Mesendoderm (in vitro differentiated cells): ENCODE measurements around the gene H6PD.

Experiments
- DNase-seq: peaks from one replicate; pipeline ENCODE4 v3.0.0; 2013
- H2AK5ac ChIP-seq: 2 replicates; pipeline ENCODE4 v1.6.1; 2013; ENCODE audit warnings: low read length, inconsistent platforms
- H2BK120ac ChIP-seq: 2 replicates; pipeline ENCODE4 v1.6.1; 2013; ENCODE audit warnings: low read depth, mild to moderate bottlenecking, low read length, moderate library complexity, mixed read lengths
- H2BK15ac ChIP-seq: replicated peaks from 2 replicates; pipeline ENCODE4 v1.6.1; 2013; ENCODE audit warnings: low read depth, mild to moderate bottlenecking, moderate library complexity
- H2BK5ac ChIP-seq: 2 replicates; pipeline ENCODE4 v1.6.1; 2013; ENCODE audit warnings: low read length, inconsistent platforms
- H3K18ac ChIP-seq: 2 replicates; pipeline ENCODE4 v1.6.1; 2013; ENCODE audit warnings: mild to moderate bottlenecking, low read length, mixed read lengths
- H3K23ac ChIP-seq: one replicate; pipeline ENCODE4 v1.6.1; 2013; ENCODE audit warnings: low read length
- H3K27ac ChIP-seq: 2 replicates; pipeline ENCODE4 v1.5.1; 2013; ENCODE audit warnings: low read depth, mild to moderate bottlenecking, inconsistent platforms, low read length, moderate library complexity
- H3K27me3 ChIP-seq: 2 replicates; pipeline ENCODE4 v1.6.1; 2013; ENCODE audit warnings: low read length, control low read depth, mild to moderate bottlenecking, inconsistent platforms; ENCODE audit not compliant: insufficient read depth, poor library complexity
- H3K36me3 ChIP-seq: 2 replicates; pipeline ENCODE4 v1.6.1; 2013; ENCODE audit warnings: low read length, inconsistent platforms; ENCODE audit not compliant: control insufficient read depth, insufficient read depth
- H3K4ac ChIP-seq: one replicate; pipeline ENCODE4 v1.6.1; 2013; ENCODE audit warnings: low read depth, mild to moderate bottlenecking, low read length, moderate library complexity
- H3K4me1 ChIP-seq: 2 replicates; pipeline ENCODE4 v1.6.1; 2013; ENCODE audit warnings: low read depth, low read length, inconsistent platforms; ENCODE audit not compliant: control insufficient read depth
- H3K4me2 ChIP-seq: 2 replicates; pipeline ENCODE4 v1.6.1; 2013; ENCODE audit warnings: low read length
- H3K4me3 ChIP-seq: 2 replicates; pipeline ENCODE4 v1.5.1; 2013; ENCODE audit warnings: mild to moderate bottlenecking, low read length
- H3K56ac ChIP-seq: one replicate; pipeline ENCODE4 v1.6.1; 2013; ENCODE audit warnings: low read length
- H3K79me1 ChIP-seq: 2 replicates; pipeline ENCODE4 v1.6.1; 2013; ENCODE audit warnings: low read length, inconsistent platforms
- H3K79me2 ChIP-seq: 2 replicates; pipeline ENCODE4 v1.6.1; 2013; ENCODE audit warnings: mild to moderate bottlenecking, low read length; ENCODE audit not compliant: control insufficient read depth, insufficient read depth
- H3K9ac ChIP-seq: 2 replicates; pipeline ENCODE4 v1.6.1; 2013; ENCODE audit warnings: low read length, inconsistent platforms
- H4K5ac ChIP-seq: one replicate; pipeline ENCODE4 v1.6.1; 2013; ENCODE audit warnings: low read length
- H4K8ac ChIP-seq: one replicate; pipeline ENCODE4 v1.6.1; 2013; ENCODE audit warnings: low read depth, mild to moderate bottlenecking, control low read depth, low read length, moderate library complexity
- WGBS: extraction: QIAGEN DNeasy Blood & Tissue Kit; methylation state at CpG from one replicate; pipeline ENCODE4 v1.1.7; 2013; ENCODE audit warnings: low lambda C conversion rate, missing lambda C conversion rate; ENCODE audit not compliant: insufficient coverage; ENCODE audit errors: extremely low coverage; 5-methylcytosine and 5-hydroxymethylcytosine counted together

The H6PD gene

DNA sequence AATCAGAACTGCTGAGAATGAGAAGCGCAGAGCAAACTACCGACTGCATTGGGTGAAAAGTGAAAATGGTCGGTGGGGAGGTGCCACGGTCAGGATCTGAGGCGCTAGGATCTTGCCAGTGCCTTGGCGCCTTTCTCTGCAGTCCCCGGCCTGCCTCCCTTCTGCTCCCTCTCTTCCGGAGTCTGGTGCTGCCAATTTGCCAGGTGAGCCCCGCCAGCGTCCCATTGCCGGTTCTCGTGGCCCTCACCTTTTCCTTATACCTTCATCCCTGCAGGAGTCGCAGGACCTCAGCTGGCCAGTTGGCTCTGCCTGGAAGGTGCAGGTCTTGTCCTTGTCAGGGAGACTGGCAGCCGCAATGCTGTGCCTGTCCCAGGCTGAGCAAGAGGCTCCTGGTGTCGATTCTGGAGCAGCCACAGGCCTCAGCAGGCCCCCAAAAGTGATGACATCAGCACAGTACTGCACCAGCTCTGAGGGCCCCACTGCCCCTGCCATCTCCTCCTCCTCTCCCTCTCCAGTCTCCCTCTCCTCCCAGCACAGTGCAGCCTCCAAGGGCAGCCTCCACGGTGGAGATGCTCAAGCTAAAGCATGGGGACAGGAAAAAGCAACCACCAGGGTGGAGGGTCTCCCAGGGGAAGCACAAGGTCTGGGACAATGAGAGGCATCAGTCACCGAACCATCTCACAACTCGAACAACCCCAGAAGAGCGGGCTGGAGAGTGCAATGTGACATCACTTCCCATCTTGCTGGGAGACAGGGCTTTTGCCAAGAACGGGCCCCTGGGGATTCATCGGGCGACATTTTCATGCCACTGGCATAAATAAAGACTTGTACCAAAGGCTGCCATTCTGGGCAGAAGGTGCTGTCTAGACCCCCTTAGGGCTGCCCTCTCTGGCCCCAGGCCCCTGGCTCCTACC is 37.1 kb upstream of the H6PD start:
- H3K23ac ChIP-seq, result no peak overlapping the region
- no peaks in the 10 kb centered on the region for H3K79me1 ChIP-seq
- H3K4me3 ChIP-seq, result no peak overlapping the region
- no peaks in the 10 kb centered on the region for H3K36me3 ChIP-seq
- H3K4ac ChIP-seq, result no peak overlapping the region
- H3K9ac ChIP-seq, result no peak overlapping the region
- H2BK15ac ChIP-seq, result no peak overlapping the region
- no peak overlapping the region for H3K56ac ChIP-seq
- H3K27me3 ChIP-seq, result peaks cover 38% of the 10 kb centered on the region
- H3K4me2 ChIP-seq, result no peak overlapping the region
- no peak overlapping the region for H3K27ac ChIP-seq
- no peak overlapping the region for H3K18ac ChIP-seq
- H3K4me1 ChIP-seq, result no peaks in the 10 kb centered on the region
- no peak overlapping the region for H2BK5ac ChIP-seq
- no peaks in the 10 kb centered on the region for H3K79me2 ChIP-seq
- DNase-seq, result no peak
- H4K8ac ChIP-seq, result no peak overlapping the region
- H2AK5ac ChIP-seq, result no peak overlapping the region
- WGBS, result no CpG with 5 or more reads among the region's 22 CpGs
- H2BK120ac ChIP-seq, result no peak overlapping the region
- no peak overlapping the region for H4K5ac ChIP-seq

DNA sequence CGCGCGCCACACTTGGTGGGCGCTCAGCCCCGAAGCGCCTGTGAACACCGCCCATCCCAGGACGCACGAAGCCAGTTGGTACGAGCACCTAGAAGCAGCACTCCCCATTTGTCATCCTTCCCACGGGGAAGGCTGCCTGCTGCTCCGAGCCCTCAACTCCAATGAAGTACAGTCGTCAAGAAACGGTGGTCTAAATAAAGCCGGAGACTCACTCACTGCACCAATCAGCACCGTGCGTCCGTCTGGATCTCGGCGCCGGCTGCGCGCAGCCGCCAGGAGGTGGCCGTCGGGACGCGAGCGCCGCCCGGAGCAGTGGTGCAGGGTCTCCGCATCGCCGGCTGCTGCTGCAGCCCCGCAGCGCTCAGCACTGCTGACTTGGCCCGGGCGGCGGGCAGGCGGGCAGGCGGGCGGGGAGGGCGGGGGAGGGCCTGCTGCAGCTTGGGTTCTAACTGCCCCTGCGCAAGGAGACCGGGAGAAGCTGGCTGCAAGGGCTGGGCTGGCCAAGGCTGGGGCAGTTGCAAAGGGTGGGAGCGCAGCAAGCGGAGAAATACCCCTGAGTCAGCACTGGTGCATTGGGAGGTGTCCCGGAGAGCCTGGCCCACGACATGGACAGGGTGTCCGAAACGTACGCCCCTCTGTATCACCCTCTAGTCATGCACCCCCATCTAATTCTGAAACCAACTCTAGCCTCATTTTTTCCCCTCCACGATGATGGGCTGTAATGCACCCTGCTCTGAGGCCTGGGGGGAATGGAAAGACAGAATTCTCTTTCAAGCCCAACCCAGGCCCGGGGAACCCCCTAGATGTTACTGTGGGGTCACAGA is 35.8 kb upstream of the H6PD start:
- H3K79me1 ChIP-seq, result no peaks in the 10 kb centered on the region
- no peak overlapping the region for H3K23ac ChIP-seq
- H4K5ac ChIP-seq, result no peak overlapping the region
- no CpG with 5 or more reads among the region's 54 CpGs for WGBS
- H4K8ac ChIP-seq, result no peak overlapping the region
- H2BK120ac ChIP-seq, result no peak overlapping the region
- H3K56ac ChIP-seq, result peak overlapping the region; percentile 17
- no peak overlapping the region for H2BK15ac ChIP-seq
- DNase-seq, result peak; percentile 80
- H3K9ac ChIP-seq, result peak overlapping the region; percentile 17
- no peak overlapping the region for H3K27ac ChIP-seq
- no peak overlapping the region for H2BK5ac ChIP-seq
- H3K4me1 ChIP-seq, result no peaks in the 10 kb centered on the region
- peak overlapping the region; percentile 62 for H3K4me2 ChIP-seq
- H3K18ac ChIP-seq, result no peak overlapping the region
- H3K4me3 ChIP-seq, result no peak overlapping the region
- H3K79me2 ChIP-seq, result no peaks in the 10 kb centered on the region
- H2AK5ac ChIP-seq, result no peak overlapping the region
- no peak overlapping the region for H3K4ac ChIP-seq
- H3K27me3 ChIP-seq, result peaks cover 43% of the 10 kb centered on the region
- H3K36me3 ChIP-seq, result no peaks in the 10 kb centered on the region

DNA sequence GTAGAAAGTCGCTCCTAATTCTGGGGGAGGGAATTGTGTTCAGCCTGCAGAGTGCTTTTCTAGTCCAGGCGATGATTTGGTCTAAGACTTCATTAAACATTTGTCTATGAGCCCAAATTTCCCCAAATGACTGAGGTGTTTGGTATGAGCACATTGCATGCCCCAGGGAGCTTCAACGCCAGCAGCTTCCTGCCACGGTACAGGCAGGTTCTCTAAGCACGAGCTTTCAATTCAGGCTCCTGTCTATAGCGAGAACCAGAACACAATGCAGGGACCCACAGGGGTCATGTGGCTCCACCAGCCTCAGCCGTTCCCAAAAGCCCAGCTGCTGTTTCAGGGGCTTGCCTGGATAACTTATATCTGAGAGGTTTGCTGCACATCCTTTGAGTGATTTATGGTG is 34.1 kb upstream of the H6PD start:
- no peak overlapping the region for H3K9ac ChIP-seq
- H4K5ac ChIP-seq, result no peak overlapping the region
- H3K79me1 ChIP-seq, result no peaks in the 10 kb centered on the region
- H3K4me2 ChIP-seq, result no peak overlapping the region
- WGBS, result no CpG with 5 or more reads among the region's 7 CpGs
- H3K27me3 ChIP-seq, result peaks cover 45% of the 10 kb centered on the region
- no peaks in the 10 kb centered on the region for H3K79me2 ChIP-seq
- H3K4me3 ChIP-seq, result no peak overlapping the region
- no peak overlapping the region for H3K27ac ChIP-seq
- H3K4ac ChIP-seq, result no peak overlapping the region
- DNase-seq, result no peak
- no peak overlapping the region for H3K56ac ChIP-seq
- no peak overlapping the region for H2AK5ac ChIP-seq
- no peaks in the 10 kb centered on the region for H3K36me3 ChIP-seq
- no peak overlapping the region for H2BK5ac ChIP-seq
- H2BK120ac ChIP-seq, result no peak overlapping the region
- no peak overlapping the region for H3K18ac ChIP-seq
- no peak overlapping the region for H4K8ac ChIP-seq
- no peaks in the 10 kb centered on the region for H3K4me1 ChIP-seq
- no peak overlapping the region for H2BK15ac ChIP-seq
- H3K23ac ChIP-seq, result no peak overlapping the region

DNA sequence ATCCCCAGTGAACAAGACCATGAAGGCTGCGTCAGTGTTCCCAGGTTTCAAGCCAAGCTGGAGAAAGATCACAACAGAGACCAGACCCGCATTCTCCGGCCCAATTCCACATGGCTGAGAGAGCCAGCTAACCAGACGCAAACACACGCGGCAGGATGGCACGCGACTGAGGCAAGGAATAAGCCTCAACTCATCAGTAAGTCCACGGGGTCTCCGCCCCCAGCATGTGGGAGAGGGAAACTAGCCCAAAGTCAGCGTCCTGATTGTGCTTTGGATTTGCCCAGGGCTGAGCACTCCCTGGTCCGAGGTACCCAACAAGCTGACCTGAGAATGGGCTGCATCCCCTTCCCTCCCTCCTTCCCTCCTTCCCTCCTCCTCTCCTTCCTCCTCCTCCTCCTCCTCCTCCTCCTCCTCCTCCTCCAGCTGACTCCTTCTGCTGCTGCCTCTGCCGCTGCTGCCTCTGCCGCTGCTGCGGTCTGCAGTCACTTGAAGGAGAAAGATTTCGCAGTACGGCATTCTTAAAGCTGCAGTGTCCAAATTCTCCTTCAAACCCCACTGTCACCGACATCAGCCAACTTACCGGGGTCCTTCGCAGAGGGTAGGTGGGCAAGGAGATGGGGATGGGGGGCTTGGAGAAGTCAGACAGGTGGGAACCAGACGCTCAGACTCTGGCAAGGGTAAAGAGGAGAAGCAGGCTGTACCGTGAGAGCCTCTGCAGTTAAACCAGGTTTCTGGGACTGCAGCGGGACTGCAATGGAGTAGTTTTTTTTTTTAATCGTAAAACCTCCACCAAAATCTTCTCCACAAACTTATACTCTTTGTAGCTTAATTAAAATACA is 33.0 kb upstream of the H6PD start:
- H2BK15ac ChIP-seq, result no peak overlapping the region
- no peak overlapping the region for H3K4ac ChIP-seq
- peak overlapping the region; percentile 48 for H3K4me2 ChIP-seq
- no peak overlapping the region for H3K23ac ChIP-seq
- H2AK5ac ChIP-seq, result no peak overlapping the region
- no peak overlapping the region for H2BK120ac ChIP-seq
- no peak overlapping the region for H4K8ac ChIP-seq
- H3K79me1 ChIP-seq, result no peaks in the 10 kb centered on the region
- H2BK5ac ChIP-seq, result no peak overlapping the region
- H3K56ac ChIP-seq, result no peak overlapping the region
- H3K79me2 ChIP-seq, result no peaks in the 10 kb centered on the region
- H3K27me3 ChIP-seq, result peaks cover 45% of the 10 kb centered on the region
- H3K27ac ChIP-seq, result no peak overlapping the region
- H3K36me3 ChIP-seq, result no peaks in the 10 kb centered on the region
- H3K9ac ChIP-seq, result peak overlapping the region; percentile 25
- H3K4me1 ChIP-seq, result no peaks in the 10 kb centered on the region
- DNase-seq, result peak; percentile 35
- H3K4me3 ChIP-seq, result no peak overlapping the region
- no peak overlapping the region for H3K18ac ChIP-seq
- no CpG with 5 or more reads among the region's 24 CpGs for WGBS
- H4K5ac ChIP-seq, result no peak overlapping the region

DNA sequence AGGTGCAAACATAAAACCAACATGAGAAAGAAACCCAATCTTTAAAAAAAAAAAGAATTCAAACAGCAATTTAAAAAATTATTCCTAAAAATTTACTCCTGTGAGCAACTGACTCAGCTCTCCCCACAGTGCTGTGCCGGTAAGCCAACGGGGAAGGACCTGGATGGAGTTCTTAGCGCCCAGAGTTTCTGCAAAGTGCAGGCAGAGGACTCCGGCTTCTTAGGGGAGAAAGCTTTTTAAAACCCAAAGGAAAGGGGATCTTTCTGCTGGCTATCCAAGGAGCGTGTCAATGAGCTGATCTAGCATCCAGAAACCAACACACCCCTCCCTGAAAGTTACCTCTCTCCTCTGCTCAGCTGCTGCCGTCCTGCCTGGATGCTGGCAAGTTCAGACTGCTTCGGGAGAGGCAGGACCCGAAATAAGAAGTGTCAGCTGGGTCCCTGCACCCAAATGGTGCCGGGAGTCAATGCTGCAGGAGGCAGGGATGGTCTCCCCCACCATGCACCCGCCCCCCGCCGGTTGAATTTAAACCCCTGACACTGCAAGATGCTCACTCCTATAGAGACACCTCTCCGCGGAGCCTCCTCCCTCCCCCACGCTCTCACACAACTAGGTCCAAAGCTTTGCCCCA is 32.2 kb upstream of the H6PD start:
- Histone ChIP-seq H3K79me1 (no peaks in the 10 kb centered on the region), H2BK15ac (no peak overlapping the region), H3K4me1 (no peaks in the 10 kb centered on the region), H3K79me2 (no peaks in the 10 kb centered on the region), H2BK120ac (no peak overlapping the region), H3K18ac (no peak overlapping the region), H3K4ac (no peak overlapping the region), H4K5ac (no peak overlapping the region), H3K56ac (no peak overlapping the region), H3K9ac (no peak overlapping the region), H3K27me3 (peaks cover 45% of the 10 kb centered on the region), H3K23ac (no peak overlapping the region), H3K4me3 (no peak overlapping the region), H2BK5ac (no peak overlapping the region), H3K27ac (no peak overlapping the region), H4K8ac (no peak overlapping the region), H3K4me2 (no peak overlapping the region), H2AK5ac (no peak overlapping the region), H3K36me3 (no peaks in the 10 kb centered on the region)
- WGBS, result no CpG with 5 or more reads among the region's 15 CpGs
- DNase-seq, result no peak
